Activated T-cell treated with anti-CD3 and anti-CD28 coated beads, Interleukin-2, amount 50 U/mL, for 4 hours (primary cell): ENCODE measurements around the gene COL19A1. TPM values are rescaled to one million over a fixed set of nuclear protein-coding genes. Genes with fewer than 3 reads are reported as not detected.
"Not testable (repeated sequence)": the region's sequence is repeated elsewhere in the genome, so short reads cannot be mapped to it uniquely, and the experiment has no call there.

Experiments
- ATAC-seq, 2 donors: fragments of 200-7000 bp; cut with Tn5 transposase; one replicate each; pipeline ENCODE4 v1.10.0; 2021
- DNase-seq: peaks from one replicate; pipeline ENCODE4 v3.0.0-alpha.2; 2020
- H3K27me3 Mint-ChIP-seq: one replicate; pipeline ENCODE4 v1.8.0; 2021; ENCODE audit warnings: low read depth, mixed read lengths
- H3K36me3 Mint-ChIP-seq: one replicate; pipeline ENCODE4 v1.8.0; 2022; ENCODE audit warnings: mixed read lengths; ENCODE audit not compliant: insufficient read depth
- H3K4me1 Mint-ChIP-seq: one replicate; pipeline ENCODE4 v1.8.0; 2021; ENCODE audit warnings: low read depth, mixed read lengths
- H3K4me3 Mint-ChIP-seq: one replicate; pipeline ENCODE4 v1.8.0; 2021; ENCODE audit warnings: mild to moderate bottlenecking, moderate library complexity, mixed read lengths
- H3K9me3 Mint-ChIP-seq: one replicate; pipeline ENCODE4 v1.8.0; 2021; ENCODE audit warnings: mixed read lengths
- total RNA-seq, 3 donors: library from RNA; stranded (reverse); gene quantifications; one replicate each; pipeline ENCODE4 v1.2.1, GENCODE V29; 2021

The COL19A1 gene
- total RNA-seq, 3 donors from 2014 or later, result 0.05 to 0.35 TPM; not detected in 1

- Mint-ChIP-seq H3K27me3 (no peaks in the 10 kb centered on the region), H3K36me3 (no peaks in the 10 kb centered on the region), H3K9me3 (no peaks in the 10 kb centered on the region), H3K4me1 (no peaks in the 10 kb centered on the region), H3K4me3 (no peak overlapping the region)
- no peak for DNase-seq
- ATAC-seq, result no peak
Observed at GRCh38 chr6:69900869-69901268, 34.5 kb downstream of the COL19A1 start.

- H3K9me3 Mint-ChIP-seq, result no peaks in the 10 kb centered on the region
- no peaks in the 10 kb centered on the region for H3K4me1 Mint-ChIP-seq
- DNase-seq (no peak), ATAC-seq (no peak)
- no peak overlapping the region for H3K4me3 Mint-ChIP-seq
- H3K36me3 Mint-ChIP-seq, result no peaks in the 10 kb centered on the region
- no peaks in the 10 kb centered on the region for H3K27me3 Mint-ChIP-seq
Observed at GRCh38 chr6:69901361-69901760, 35.0 kb downstream of the COL19A1 start.

- no peak for DNase-seq
- H3K9me3 Mint-ChIP-seq, result no peaks in the 10 kb centered on the region
- no peak for ATAC-seq
- no peaks in the 10 kb centered on the region for H3K36me3 Mint-ChIP-seq
- H3K4me3 Mint-ChIP-seq, result no peak overlapping the region
- no peaks in the 10 kb centered on the region for H3K27me3 Mint-ChIP-seq
- H3K4me1 Mint-ChIP-seq, result no peaks in the 10 kb centered on the region
Observed at GRCh38 chr6:69907981-69908498, 41.7 kb downstream of the COL19A1 start.

GRCh38 chr6:69913361-69913760 lies 47.0 kb downstream of the COL19A1 start:
- DNase-seq, result no peak
- H3K4me3 Mint-ChIP-seq, result no peak overlapping the region
- no peaks in the 10 kb centered on the region for H3K36me3 Mint-ChIP-seq
- H3K9me3 Mint-ChIP-seq, result no peaks in the 10 kb centered on the region
- no peaks in the 10 kb centered on the region for H3K27me3 Mint-ChIP-seq
- H3K4me1 Mint-ChIP-seq, result peaks cover 9% of the 10 kb centered on the region
- ATAC-seq, result no peak

- no peak for ATAC-seq
- H3K27me3 Mint-ChIP-seq, result no peaks in the 10 kb centered on the region
- no peaks in the 10 kb centered on the region for H3K36me3 Mint-ChIP-seq
- no peak overlapping the region for H3K4me3 Mint-ChIP-seq
- peaks cover 9% of the 10 kb centered on the region for H3K4me1 Mint-ChIP-seq
- no peak for DNase-seq
- no peaks in the 10 kb centered on the region for H3K9me3 Mint-ChIP-seq
Observed at GRCh38 chr6:69914015-69914485, 47.7 kb downstream of the COL19A1 start.

GRCh38 chr6:69915346-69915745 lies 49.0 kb downstream of the COL19A1 start:
- ATAC-seq (no peak), DNase-seq (no peak)
- Mint-ChIP-seq H3K4me3 (no peak overlapping the region), H3K9me3 (no peaks in the 10 kb centered on the region), H3K36me3 (no peaks in the 10 kb centered on the region), H3K4me1 (peaks cover 9% of the 10 kb centered on the region), H3K27me3 (no peaks in the 10 kb centered on the region)

GRCh38 chr6:69917834-69918233 lies 51.5 kb downstream of the COL19A1 start:
- H3K4me3 Mint-ChIP-seq, result no peak overlapping the region
- DNase-seq, result no peak
- H3K9me3 Mint-ChIP-seq, result no peaks in the 10 kb centered on the region
- H3K27me3 Mint-ChIP-seq, result no peaks in the 10 kb centered on the region
- peaks cover 9% of the 10 kb centered on the region for H3K4me1 Mint-ChIP-seq
- ATAC-seq, result peak; percentile 72 to 80
- H3K36me3 Mint-ChIP-seq, result no peaks in the 10 kb centered on the region

- Mint-ChIP-seq H3K4me1 (peaks cover 7% of the 10 kb centered on the region), H3K36me3 (no peaks in the 10 kb centered on the region), H3K9me3 (no peaks in the 10 kb centered on the region), H3K4me3 (no peak overlapping the region), H3K27me3 (no peaks in the 10 kb centered on the region)
- ATAC-seq (no peak), DNase-seq (no peak)
Observed at GRCh38 chr6:69918813-69919475, 52.6 kb downstream of the COL19A1 start.

- not testable (repeated sequence) for H3K27me3 Mint-ChIP-seq, H3K9me3 Mint-ChIP-seq
Observed at GRCh38 chr6:69921066-69921465, 54.7 kb downstream of the COL19A1 start.

GRCh38 chr6:69921611-69922010 lies 55.3 kb downstream of the COL19A1 start:
- not testable (repeated sequence) for H3K9me3 Mint-ChIP-seq, H3K36me3 Mint-ChIP-seq

More at GRCh38 chr6:69921066-69921465, 54.7 kb downstream of the COL19A1 start:
- not testable (repeated sequence) for ATAC-seq, DNase-seq, H3K36me3 Mint-ChIP-seq, H3K4me1 Mint-ChIP-seq, H3K4me3 Mint-ChIP-seq

GRCh38 chr6:69926745-69927144 lies 60.4 kb downstream of the COL19A1 start:
- no peak for ATAC-seq
- no peaks in the 10 kb centered on the region for H3K4me1 Mint-ChIP-seq
- DNase-seq, result no peak
- no peaks in the 10 kb centered on the region for H3K36me3 Mint-ChIP-seq
- peaks cover 14% of the 10 kb centered on the region for H3K9me3 Mint-ChIP-seq
- peaks cover 10% of the 10 kb centered on the region for H3K27me3 Mint-ChIP-seq
- H3K4me3 Mint-ChIP-seq, result no peak overlapping the region

More at GRCh38 chr6:69921611-69922010, 55.3 kb downstream of the COL19A1 start:
- not testable (repeated sequence) for H3K27me3 Mint-ChIP-seq, ATAC-seq, H3K4me3 Mint-ChIP-seq, H3K4me1 Mint-ChIP-seq, DNase-seq

- Mint-ChIP-seq H3K36me3 (no peaks in the 10 kb centered on the region), H3K4me1 (no peaks in the 10 kb centered on the region), H3K9me3 (no peaks in the 10 kb centered on the region), H3K27me3 (peaks cover 14% of the 10 kb centered on the region), H3K4me3 (no peak overlapping the region)
- DNase-seq (no peak), ATAC-seq (no peak)
Observed at GRCh38 chr6:69933239-69933638, 66.9 kb downstream of the COL19A1 start.

- Mint-ChIP-seq H3K9me3 (no peaks in the 10 kb centered on the region), H3K4me3 (no peak overlapping the region), H3K4me1 (no peaks in the 10 kb centered on the region), H3K27me3 (peaks cover 7% of the 10 kb centered on the region), H3K36me3 (no peaks in the 10 kb centered on the region)
- ATAC-seq (no peak), DNase-seq (no peak)
Observed at GRCh38 chr6:69935079-69935478, 68.7 kb downstream of the COL19A1 start.

- ATAC-seq (no peak), DNase-seq (no peak)
- Mint-ChIP-seq H3K9me3 (no peaks in the 10 kb centered on the region), H3K36me3 (no peaks in the 10 kb centered on the region), H3K4me3 (no peak overlapping the region), H3K27me3 (peaks cover 5% of the 10 kb centered on the region), H3K4me1 (no peaks in the 10 kb centered on the region)
Observed at GRCh38 chr6:69936674-69937363, 70.5 kb downstream of the COL19A1 start.
